AG10803 (cell line): ENCODE results near the gene RIT1.
"Not testable (repeated sequence)": the region's sequence is repeated elsewhere in the genome, so short reads cannot be mapped to it uniquely, and the experiment has no call there.

ENCODE experiments used
- DNase-seq: peaks from one replicate; pipeline ENCODE4 v3.0.0; 2010; ENCODE audit warnings: low read depth
- H3K4me3 ChIP-seq: 2 replicates; pipeline ENCODE4 v1.5.1; 2011; ENCODE audit warnings: mild to moderate bottlenecking, low read length, control low read depth
- CTCF ChIP-seq: conservative IDR thresholded peaks from 2 replicates; pipeline ENCODE4 v1.5.1; 2011; ENCODE audit warnings: mild to moderate bottlenecking, low read length, control low read depth, inconsistent platforms

RIT1 gene

GRCh38 chr1:155900161-155900560 lies 11.0 kb downstream of the RIT1 start:
- TF ChIP-seq CTCF = no peak
- H3K4me3 ChIP-seq = no peak overlapping the region
- DNase-seq = no peak

- H3K4me3 ChIP-seq = no peak overlapping the region
- no peak for TF ChIP-seq CTCF
- DNase-seq = no peak
Observed at GRCh38 chr1:155899683-155900082, 11.5 kb downstream of the RIT1 start.

- no peak overlapping the region for H3K4me3 ChIP-seq
- no peak for TF ChIP-seq CTCF
- no peak for DNase-seq
Observed at GRCh38 chr1:155898888-155899287, 12.3 kb downstream of the RIT1 start.

GRCh38 chr1:155897746-155898145 lies 13.4 kb downstream of the RIT1 start:
- TF ChIP-seq CTCF = no peak
- no peak overlapping the region for H3K4me3 ChIP-seq
- DNase-seq = no peak

GRCh38 chr1:155896476-155896875 lies 14.7 kb downstream of the RIT1 start:
- H3K4me3 ChIP-seq, DNase-seq: not testable (repeated sequence)

- not testable (repeated sequence) for H3K4me3 ChIP-seq, DNase-seq
Observed at GRCh38 chr1:155895617-155896016, 15.5 kb downstream of the RIT1 start.

- H3K4me3 ChIP-seq = peak overlapping the region; percentile 20; the same call in 1 of the 2 replicates
- no peak for TF ChIP-seq CTCF
- DNase-seq = peak; percentile 88
Observed at GRCh38 chr1:155893389-155894142, 17.6 kb downstream of the RIT1 start.

GRCh38 chr1:155892796-155893195 lies 18.4 kb downstream of the RIT1 start:
- DNase-seq = peak; percentile 81
- TF ChIP-seq CTCF = no peak
- no peak overlapping the region for H3K4me3 ChIP-seq
